PC-9 (cell line): ENCODE results near the gene TSR3. TPM values are rescaled to one million over a fixed set of nuclear protein-coding genes. Genes with fewer than 3 reads are reported as not detected.

ENCODE experiments used
- BruUV-seq: library from RNA; stranded (reverse); fragments of 400-500 nt; replicated peaks from 2 replicates; lab custom pipeline; 2021; lab: Mats Ljungman, UMichigan
- CTCF ChIA-PET: fragments of 300-600 bp; sonication (Branson Sonifier 250); formaldehyde crosslinking; loops from one replicate; lab custom pipeline; 2022; ENCODE audit warnings: antibody characterized with exemption; lab: Charles Lee
- POLR2A ChIA-PET: fragments of 300-600 bp; sonication (Branson Sonifier 250); formaldehyde crosslinking; loops from one replicate; lab custom pipeline; 2022; ENCODE audit warnings: antibody characterized with exemption; ENCODE audit not compliant: unreplicated experiment; lab: Charles Lee
- DNase-seq, 2 experiments: peaks; one replicate each; pipeline versions ENCODE4 v3.0.0 to v3.0.0-alpha.2; 2015 to 2022; ENCODE audit warnings: mixed read lengths in 1 of 2
- H2AFZ ChIP-seq: fragments of 200-600 bp; sonication (generic); 2 replicates; pipeline ENCODE4 v1.8.1; 2017; ENCODE audit warnings: antibody characterized with exemption
- H3F3A ChIP-seq: fragments of 200-600 bp; sonication (generic); 2 replicates; pipeline ENCODE4 v1.8.1; 2017; ENCODE audit warnings: antibody characterized with exemption, mild to moderate bottlenecking, low read depth; ENCODE audit not compliant: insufficient read depth
- H3K27ac ChIP-seq: fragments of 200-600 bp; sonication (generic); 2 replicates; pipeline ENCODE4 v1.6.1; 2016; ENCODE audit warnings: mixed run types
- H3K27me3 ChIP-seq: fragments of 200-600 bp; sonication (generic); 2 replicates; pipeline ENCODE4 v1.6.1; 2016; ENCODE audit warnings: low read depth, mixed run types; ENCODE audit not compliant: insufficient read depth
- H3K36me3 ChIP-seq: fragments of 200-600 bp; sonication (generic); 2 replicates; pipeline ENCODE4 v1.6.1; 2016; ENCODE audit warnings: low read depth, mixed run types
- H3K4me1 ChIP-seq: fragments of 200-600 bp; sonication (generic); replicated peaks from 2 replicates; pipeline ENCODE4 v1.6.1; 2016; ENCODE audit warnings: mixed run types; ENCODE audit not compliant: insufficient read depth
- H3K4me2 ChIP-seq: fragments of 200-600 bp; sonication (generic); 2 replicates; pipeline ENCODE4 v1.6.1; 2017; ENCODE audit warnings: mixed run types
- H3K4me3 ChIP-seq: fragments of 200-600 bp; sonication (generic); 2 replicates; pipeline ENCODE4 v1.6.1; 2016; ENCODE audit warnings: mixed run types
- H3K79me2 ChIP-seq: fragments of 200-600 bp; sonication (generic); 2 replicates; pipeline ENCODE4 v1.6.1; 2017; ENCODE audit warnings: low read depth, mixed run types
- H3K9me2 ChIP-seq: fragments of 200-600 bp; sonication (generic); 2 replicates; pipeline ENCODE4 v1.8.1; 2017; ENCODE audit warnings: mild to moderate bottlenecking; ENCODE audit not compliant: insufficient read depth
- H3K9me3 ChIP-seq: fragments of 200-600 bp; sonication (generic); 2 replicates; pipeline ENCODE4 v1.8.1; 2016; ENCODE audit warnings: low read depth; ENCODE audit not compliant: insufficient read depth
- H4K20me1 ChIP-seq: fragments of 200-600 bp; sonication (generic); 2 replicates; pipeline ENCODE4 v1.8.1; 2017; ENCODE audit not compliant: insufficient read depth
- EZH2 ChIP-seq: fragments of 200-600 bp; sonication (generic); IDR thresholded peaks from 2 replicates; pipeline ENCODE4 v1.8.0; 2017; ENCODE audit warnings: antibody characterized with exemption, low read depth
- intact Hi-C: fragments of 100-400 bp; cut with micrococcal nuclease; formaldehyde crosslinking; loops from one replicate; pipeline ENCODE4 v1.10.0; 2022; ENCODE audit not compliant: unreplicated experiment
- total RNA-seq: library from RNA; stranded (reverse); gene quantifications from 2 replicates; pipeline ENCODE4 v1.2.3, GENCODE V29; 2021
- TF ChIP-seq, protein P1 (sequence below): fragments of 200-600 bp; sonication (generic); conservative IDR thresholded peaks from 2 replicates; pipeline ENCODE4 v1.6.1; 2017; ENCODE audit warnings: mixed run types, antibody characterized with exemption, mild to moderate bottlenecking, moderate library complexity

Gene TSR3
- total RNA-seq, 1 experiment from 2014 or later = 69.5 TPM

DNA sequence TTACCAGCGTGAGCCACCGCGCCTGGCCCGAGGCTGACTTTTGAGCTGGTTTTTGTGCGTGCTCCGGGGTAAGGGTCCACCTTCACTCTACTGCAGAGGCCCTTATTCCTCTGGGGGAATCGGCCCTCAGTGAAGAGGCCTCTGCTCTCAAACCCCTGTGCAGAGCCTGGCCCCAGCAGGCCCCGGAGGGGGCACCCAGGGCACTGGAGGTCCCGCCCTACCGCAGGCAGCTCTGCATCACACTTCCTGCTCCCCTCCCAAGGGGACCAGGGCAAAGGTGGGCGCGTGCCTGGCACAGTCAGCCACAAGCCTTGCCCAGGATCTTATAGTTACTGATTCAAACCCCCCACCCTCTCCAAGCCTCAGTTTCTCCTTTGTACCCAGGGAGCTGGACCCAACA is 45.9 kb downstream of the TSR3 start:
- POLR2A ChIA-PET = interaction anchor here (0.7 kb wide), 1 partner anchor 705 kb away, joined by 5 read pairs; no protein-coding TSS in a partner anchor
- H3K9me3 ChIP-seq = no peaks in the 10 kb centered on the region
- no peak for DNase-seq
- peaks cover 31% of the 10 kb centered on the region for H3K4me1 ChIP-seq
- H3F3A ChIP-seq = peaks cover 30% of the 10 kb centered on the region
- H2AFZ ChIP-seq = no peak overlapping the region
- peaks cover 10% of the 10 kb centered on the region for H3K79me2 ChIP-seq
- H3K4me2 ChIP-seq = no peak overlapping the region
- H3K27me3 ChIP-seq = no peaks in the 10 kb centered on the region
- TF ChIP-seq EZH2 = no peak
- TF ChIP-seq, protein P1, sequence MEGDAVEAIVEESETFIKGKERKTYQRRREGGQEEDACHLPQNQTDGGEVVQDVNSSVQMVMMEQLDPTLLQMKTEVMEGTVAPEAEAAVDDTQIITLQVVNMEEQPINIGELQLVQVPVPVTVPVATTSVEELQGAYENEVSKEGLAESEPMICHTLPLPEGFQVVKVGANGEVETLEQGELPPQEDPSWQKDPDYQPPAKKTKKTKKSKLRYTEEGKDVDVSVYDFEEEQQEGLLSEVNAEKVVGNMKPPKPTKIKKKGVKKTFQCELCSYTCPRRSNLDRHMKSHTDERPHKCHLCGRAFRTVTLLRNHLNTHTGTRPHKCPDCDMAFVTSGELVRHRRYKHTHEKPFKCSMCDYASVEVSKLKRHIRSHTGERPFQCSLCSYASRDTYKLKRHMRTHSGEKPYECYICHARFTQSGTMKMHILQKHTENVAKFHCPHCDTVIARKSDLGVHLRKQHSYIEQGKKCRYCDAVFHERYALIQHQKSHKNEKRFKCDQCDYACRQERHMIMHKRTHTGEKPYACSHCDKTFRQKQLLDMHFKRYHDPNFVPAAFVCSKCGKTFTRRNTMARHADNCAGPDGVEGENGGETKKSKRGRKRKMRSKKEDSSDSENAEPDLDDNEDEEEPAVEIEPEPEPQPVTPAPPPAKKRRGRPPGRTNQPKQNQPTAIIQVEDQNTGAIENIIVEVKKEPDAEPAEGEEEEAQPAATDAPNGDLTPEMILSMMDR = no peak
- H3K9me2 ChIP-seq = no peaks in the 10 kb centered on the region
- no peaks in the 10 kb centered on the region for H3K36me3 ChIP-seq
- H4K20me1 ChIP-seq = peaks cover 9% of the 10 kb centered on the region
- intact Hi-C loops = loop anchor here (10.0 kb wide), 1 partner anchor 109 kb away; the partner anchor contains the start of gene UNKL
- H3K4me3 ChIP-seq = no peak overlapping the region
- CTCF ChIA-PET = no interaction called here
- H3K27ac ChIP-seq = 0 out of 2 replicates have a peak overlapping the region, but pooled peaks have one; percentile 4
- BruUV-seq = no TSS peak

DNA sequence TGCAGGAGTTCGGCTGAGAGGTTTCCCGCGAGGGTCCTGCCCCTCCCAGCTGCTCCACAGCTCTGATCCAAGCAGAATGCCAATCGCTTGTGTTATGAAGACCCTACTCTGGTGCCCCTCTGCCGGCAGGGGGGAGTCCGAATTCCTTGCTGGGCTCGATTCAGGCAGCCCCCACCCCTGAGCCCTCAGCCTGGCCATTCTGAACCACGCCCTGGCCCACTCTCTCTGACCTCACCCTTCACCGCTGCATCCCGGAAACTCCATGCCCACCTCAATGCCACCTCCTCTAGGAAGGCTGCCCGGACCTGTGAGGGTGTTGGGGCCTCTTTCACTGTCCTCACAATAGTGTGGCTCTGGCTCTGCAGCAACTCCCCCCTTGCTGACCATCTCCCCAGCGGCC is 50.1 kb downstream of the TSR3 start:
- no peaks in the 10 kb centered on the region for H3K27me3 ChIP-seq
- H3K4me2 ChIP-seq = no peak overlapping the region
- DNase-seq = no peak
- no peak for TF ChIP-seq EZH2
- TF ChIP-seq, protein P1 = no peak
- BruUV-seq = no TSS peak
- H3K79me2 ChIP-seq = no peaks in the 10 kb centered on the region
- no peak overlapping the region for H3K4me3 ChIP-seq
- no peaks in the 10 kb centered on the region for H3K36me3 ChIP-seq
- no peaks in the 10 kb centered on the region for H4K20me1 ChIP-seq
- H3K9me2 ChIP-seq = no peaks in the 10 kb centered on the region
- no peaks in the 10 kb centered on the region for H3K9me3 ChIP-seq
- peaks cover 46% of the 10 kb centered on the region for H3F3A ChIP-seq
- H3K4me1 ChIP-seq = peaks cover 52% of the 10 kb centered on the region
- no peak overlapping the region for H2AFZ ChIP-seq
- H3K27ac ChIP-seq = 0 out of 2 replicates have a peak overlapping the region, but pooled peaks have one; percentile 87
- intact Hi-C loops = loop anchor here (10.0 kb wide), 1 partner anchor 113 kb away; the partner anchor contains the start of gene UNKL
- ChIA-PET CTCF (interaction anchor here (1.1 kb wide), 1 partner anchor 41 kb away, joined by 5 read pairs; no protein-coding TSS in a partner anchor), POLR2A (interaction anchor here (0.6 kb wide), 1 partner anchor 8 kb away, joined by 3 read pairs; the partner anchor contains the start of gene UBE2I)

DNA sequence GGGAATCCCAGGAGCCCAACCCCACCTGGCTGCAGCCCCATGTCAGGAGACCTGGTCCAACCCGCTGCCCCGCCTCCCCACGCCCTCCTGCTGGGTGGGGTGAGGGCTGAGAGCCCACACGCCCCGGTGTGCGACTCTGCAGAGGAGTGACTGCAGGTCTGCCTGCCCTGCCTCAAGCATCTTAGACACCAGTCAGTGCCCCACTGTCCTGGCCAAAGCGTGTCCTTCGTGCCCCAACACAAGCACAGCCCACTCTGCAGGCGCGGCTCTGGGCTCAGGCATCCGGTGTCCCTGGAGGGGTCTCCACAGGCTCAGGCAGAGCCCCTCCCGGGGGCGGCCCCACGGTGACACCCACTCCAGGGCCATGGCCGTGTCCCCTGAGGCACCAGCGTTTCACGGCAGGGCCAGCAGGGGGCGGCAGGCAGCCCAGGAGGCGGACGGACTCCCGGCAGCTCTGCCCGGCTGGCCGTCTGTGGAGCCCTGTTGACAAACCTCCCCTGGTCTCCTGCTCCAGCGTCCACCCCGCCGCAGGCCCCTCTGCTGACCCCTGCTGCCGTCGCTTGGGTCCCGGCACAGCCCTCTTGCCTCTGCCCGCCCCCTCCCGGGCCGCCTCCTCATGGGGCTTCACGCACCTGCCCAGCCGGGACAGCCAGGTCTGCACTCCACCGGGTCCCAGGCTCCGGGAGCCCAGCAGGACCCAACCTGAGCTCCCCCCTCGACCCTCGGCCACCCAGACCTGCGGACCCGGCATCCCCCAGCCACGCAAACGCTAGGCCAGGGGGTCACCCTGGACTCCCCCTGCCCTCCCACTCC is 50.8 kb downstream of the TSR3 start:
- no peaks in the 10 kb centered on the region for H3K9me2 ChIP-seq
- no peaks in the 10 kb centered on the region for H3K27me3 ChIP-seq
- BruUV-seq = no TSS peak
- H3K9me3 ChIP-seq = no peaks in the 10 kb centered on the region
- H2AFZ ChIP-seq = no peak overlapping the region
- no peak overlapping the region for H3K4me2 ChIP-seq
- peaks cover 50% of the 10 kb centered on the region for H3F3A ChIP-seq
- no peaks in the 10 kb centered on the region for H3K36me3 ChIP-seq
- TF ChIP-seq EZH2 = no peak
- TF ChIP-seq, protein P1 = peak; percentile 71
- H3K4me3 ChIP-seq = no peak overlapping the region
- H4K20me1 ChIP-seq = no peaks in the 10 kb centered on the region
- no peak overlapping the region for H3K27ac ChIP-seq
- DNase-seq = peak in 1 of 2 experiments; percentile 75
- CTCF ChIA-PET = interaction anchor here (1.1 kb wide), 1 partner anchor 42 kb away, joined by 5 read pairs; no protein-coding TSS in a partner anchor
- no peaks in the 10 kb centered on the region for H3K79me2 ChIP-seq
- peaks cover 56% of the 10 kb centered on the region for H3K4me1 ChIP-seq
- intact Hi-C loops = loop anchor here (10.0 kb wide), 1 partner anchor 114 kb away; the partner anchor contains the start of gene UNKL
- POLR2A ChIA-PET = interaction anchor here (0.6 kb wide), 1 partner anchor 8 kb away, joined by 3 read pairs; the partner anchor contains the start of gene UBE2I
